ENCODE measurements around the gene HUS1. TPM values are rescaled to one million over a fixed set of nuclear protein-coding genes. Genes with fewer than 3 reads are reported as not detected.

Gene HUS1
- total RNA-seq, 2 experiments from 2014 or later: 77.8 to 83.1 TPM

GRCh38 chr7:48017674-48018073 lies 38.3 kb upstream of the HUS1 start:
- Mint-ChIP-seq H3K4me3 (no peak overlapping the region), H3K27ac (no peak overlapping the region), H3K9me3 (peaks cover 8% of the 10 kb centered on the region), H3K36me3 (ENCODE audit: low read depth) (peaks cover 5% of the 10 kb centered on the region), H3K27me3 (peaks cover 47% of the 10 kb centered on the region), H3K4me1 (ENCODE audit: low read depth) (no peaks in the 10 kb centered on the region)
- Histone ChIP-seq H3K4me1 (ENCODE audit: insufficient read depth, low read length) (no peaks in the 10 kb centered on the region), H3K9me3 (ENCODE audit: control insufficient read depth in 1 of 2, insufficient read depth in 1 of 2, low read length in 2 of 2) (peaks cover 0 to 3% of the 10 kb centered on the region in 2 experiments), H3K27ac (ENCODE audit: low read depth in 1 of 2, low read length in 2 of 2) (no peak overlapping the region), H3K27me3 (ENCODE audit: control insufficient read depth in 1 of 2, insufficient read depth in 2 of 2, low read length in 2 of 2) (peaks cover 3 to 7% of the 10 kb centered on the region in 2 experiments), H3K4me3 (ENCODE audit: low read length) (no peak overlapping the region), H3K36me3 (ENCODE audit: insufficient read depth, low read length) (no peaks in the 10 kb centered on the region)
- POLR2A ChIA-PET: no interaction called here
- CTCF ChIA-PET: no interaction called here
- no peak for TF ChIP-seq CTCF (IDR thresholded peaks at IDR 0.05)
- intact Hi-C loops (cut with DNase I, micrococcal nuclease): no loop called here
- ATAC-seq (ENCODE audit: poor library complexity) (no peak), DNase-seq (no peak)

GRCh38 chr7:48016641-48017040 lies 37.2 kb upstream of the HUS1 start:
- H3K9me3 ChIP-seq (ENCODE audit: control insufficient read depth in 1 of 2, insufficient read depth in 1 of 2, low read length in 2 of 2): peaks cover 0 to 3% of the 10 kb centered on the region in 2 experiments
- H3K27ac Mint-ChIP-seq: no peak overlapping the region
- peaks cover 3 to 7% of the 10 kb centered on the region in 2 experiments for H3K27me3 ChIP-seq (ENCODE audit: control insufficient read depth in 1 of 2, insufficient read depth in 2 of 2, low read length in 2 of 2)
- H3K36me3 Mint-ChIP-seq (ENCODE audit: low read depth): peaks cover 5% of the 10 kb centered on the region
- H3K9me3 Mint-ChIP-seq: peaks cover 4% of the 10 kb centered on the region
- no peak for TF ChIP-seq CTCF (IDR thresholded peaks at IDR 0.05)
- ChIA-PET POLR2A (no interaction called here), CTCF (no interaction called here)
- no peak overlapping the region for H3K27ac ChIP-seq (ENCODE audit: low read depth in 1 of 2, low read length in 2 of 2)
- H3K4me1 Mint-ChIP-seq (ENCODE audit: low read depth): no peaks in the 10 kb centered on the region
- DNase-seq (no peak), ATAC-seq (ENCODE audit: poor library complexity) (no peak)
- peaks cover 43% of the 10 kb centered on the region for H3K27me3 Mint-ChIP-seq
- intact Hi-C loops (cut with DNase I, micrococcal nuclease): no loop called here
- no peaks in the 10 kb centered on the region for H3K4me1 ChIP-seq (ENCODE audit: insufficient read depth, low read length)
- H3K4me3 ChIP-seq (ENCODE audit: low read length): no peak overlapping the region
- H3K4me3 Mint-ChIP-seq: no peak overlapping the region
- H3K36me3 ChIP-seq (ENCODE audit: insufficient read depth, low read length): no peaks in the 10 kb centered on the region

- Histone ChIP-seq H3K27me3 (ENCODE audit: control insufficient read depth in 1 of 2, insufficient read depth in 2 of 2, low read length in 2 of 2) (no peaks in the 10 kb centered on the region), H3K4me3 (ENCODE audit: low read length) (no peak overlapping the region), H3K9me3 (ENCODE audit: control insufficient read depth in 1 of 2, insufficient read depth in 1 of 2, low read length in 2 of 2) (no peaks in the 10 kb centered on the region), H3K27ac (ENCODE audit: low read depth in 1 of 2, low read length in 2 of 2) (no peak overlapping the region), H3K36me3 (ENCODE audit: insufficient read depth, low read length) (no peaks in the 10 kb centered on the region), H3K4me1 (ENCODE audit: insufficient read depth, low read length) (no peaks in the 10 kb centered on the region)
- intact Hi-C loops (cut with DNase I, micrococcal nuclease): loop anchor here in 1 of 2 experiments (5.0 kb wide), 1 partner anchor 320 kb away; no protein-coding TSS in a partner anchor
- TF ChIP-seq CTCF (IDR thresholded peaks at IDR 0.05): no peak
- ChIA-PET CTCF (interaction anchor here (0.7 kb wide), 1 partner anchor 20 kb away, joined by 3 read pairs; no protein-coding TSS in a partner anchor), POLR2A (no interaction called here)
- no peak for ATAC-seq (ENCODE audit: poor library complexity)
- Mint-ChIP-seq H3K27me3 (peaks cover 19% of the 10 kb centered on the region), H3K36me3 (ENCODE audit: low read depth) (no peaks in the 10 kb centered on the region), H3K27ac (no peak overlapping the region), H3K9me3 (no peaks in the 10 kb centered on the region), H3K4me3 (no peak overlapping the region), H3K4me1 (ENCODE audit: low read depth) (no peaks in the 10 kb centered on the region)
- DNase-seq: no peak
Measured at GRCh38 chr7:48011951-48012350, 32.5 kb upstream of the HUS1 start.

Measured in CD4-positive, alpha-beta T cell (primary cell).